ENCODE results near the gene IL36RN. TPM values are rescaled to one million over a fixed set of nuclear protein-coding genes. Genes with fewer than 3 reads are reported as not detected.

The IL36RN gene
- total RNA-seq, 1 experiment from 2014 or later = not detected

GRCh38 chr2:113068706-113069485 is 9.9 kb downstream of the IL36RN start:
- no peak for TF ChIP-seq CTCF (conservative IDR thresholded peaks at IDR 0.05; ENCODE audit: low read depth, low read length)
- TF ChIP-seq EZH2 (IDR thresholded peaks at IDR 0.05; ENCODE audit: borderline replicate concordance, low read depth, low read length, poor library complexity, severe bottlenecking) = no peak
- intact Hi-C loops (cut with micrococcal nuclease; ENCODE audit: unreplicated experiment) = no loop called here

GRCh38 chr2:113069676-113070605 is 10.9 kb downstream of the IL36RN start:
- H3K36me3 ChIP-seq (ENCODE audit: insufficient read depth, low read length, poor library complexity, severe bottlenecking) = no peaks in the 10 kb centered on the region
- no peak overlapping the region for H3K4me3 ChIP-seq (ENCODE audit: low read depth, low read length, poor library complexity, severe bottlenecking)
- no peaks in the 10 kb centered on the region for H3K27me3 ChIP-seq (replicated peaks; ENCODE audit: insufficient read depth, low read depth, low read length, poor library complexity)
- no peak for TF ChIP-seq EZH2 (IDR thresholded peaks at IDR 0.05; ENCODE audit: borderline replicate concordance, low read depth, low read length, poor library complexity, severe bottlenecking)
- H3K4me1 ChIP-seq (ENCODE audit: insufficient read depth, low read length, poor library complexity, severe bottlenecking) = no peaks in the 10 kb centered on the region
- H3K9me3 ChIP-seq (ENCODE audit: low read depth, low read length, poor library complexity, severe bottlenecking) = no peaks in the 10 kb centered on the region
- no peak for DNase-seq (ENCODE audit: low spot score)
- ChIA-PET POLR2A (ENCODE audit: low non-redundant PET) (interaction anchor here (0.6 kb wide), 1 partner anchor 53 kb away, joined by 3 read pairs; no protein-coding TSS in a partner anchor), CTCF (no interaction called here)
- H3K27ac ChIP-seq (ENCODE audit: low read depth, low read length, poor library complexity, severe bottlenecking) = no peak overlapping the region
- intact Hi-C loops (cut with micrococcal nuclease; ENCODE audit: unreplicated experiment) = no loop called here
- BruUV-seq (replicated peaks) = no TSS peak

More at GRCh38 chr2:113068706-113069485, 9.9 kb downstream of the IL36RN start:
- no peak for DNase-seq (ENCODE audit: low spot score)
- no peaks in the 10 kb centered on the region for H3K36me3 ChIP-seq (ENCODE audit: insufficient read depth, low read length, poor library complexity, severe bottlenecking)
- peaks cover under 1% of the 10 kb centered on the region for H3K27me3 ChIP-seq (replicated peaks; ENCODE audit: insufficient read depth, low read depth, low read length, poor library complexity)
- H3K9me3 ChIP-seq (ENCODE audit: low read depth, low read length, poor library complexity, severe bottlenecking) = no peaks in the 10 kb centered on the region
- ChIA-PET POLR2A (ENCODE audit: low non-redundant PET) (no interaction called here), CTCF (no interaction called here)
- H3K27ac ChIP-seq (ENCODE audit: low read depth, low read length, poor library complexity, severe bottlenecking) = no peak overlapping the region
- no TSS peak for BruUV-seq (replicated peaks)
- H3K4me3 ChIP-seq (ENCODE audit: low read depth, low read length, poor library complexity, severe bottlenecking) = no peak overlapping the region
- no peaks in the 10 kb centered on the region for H3K4me1 ChIP-seq (ENCODE audit: insufficient read depth, low read length, poor library complexity, severe bottlenecking)

- POLR2A ChIA-PET (ENCODE audit: low non-redundant PET) = interaction anchor here (0.6 kb wide), 1 partner anchor 53 kb away, joined by 3 read pairs; no protein-coding TSS in a partner anchor
- CTCF ChIA-PET = no interaction called here
- no peaks in the 10 kb centered on the region for H3K36me3 ChIP-seq (ENCODE audit: insufficient read depth, low read length, poor library complexity, severe bottlenecking)
Measured at GRCh38 chr2:113070606-113070975, 11.6 kb downstream of the IL36RN start.

More at GRCh38 chr2:113070606-113070975, 11.6 kb downstream of the IL36RN start:
- Histone ChIP-seq H3K9me3 (ENCODE audit: low read depth, low read length, poor library complexity, severe bottlenecking) (no peaks in the 10 kb centered on the region), H3K27ac (ENCODE audit: low read depth, low read length, poor library complexity, severe bottlenecking) (no peak overlapping the region), H3K4me3 (ENCODE audit: low read depth, low read length, poor library complexity, severe bottlenecking) (no peak overlapping the region), H3K27me3 (replicated peaks; ENCODE audit: insufficient read depth, low read depth, low read length, poor library complexity) (no peaks in the 10 kb centered on the region), H3K4me1 (ENCODE audit: insufficient read depth, low read length, poor library complexity, severe bottlenecking) (no peaks in the 10 kb centered on the region)
- no TSS peak for BruUV-seq (replicated peaks)
- TF ChIP-seq EZH2 (IDR thresholded peaks at IDR 0.05; ENCODE audit: borderline replicate concordance, low read depth, low read length, poor library complexity, severe bottlenecking) (no peak), CTCF (conservative IDR thresholded peaks at IDR 0.05; ENCODE audit: low read depth, low read length) (no peak)
- no peak for DNase-seq (ENCODE audit: low spot score)
- intact Hi-C loops (cut with micrococcal nuclease; ENCODE audit: unreplicated experiment) = no loop called here

Measured in A673 (cell line).